ENCODE measurements around the gene SCNM1. TPM values are rescaled to one million over a fixed set of nuclear protein-coding genes. Genes with fewer than 3 reads are reported as not detected.
"Not testable (repeated sequence)": the region's sequence is repeated elsewhere in the genome, so short reads cannot be mapped to it uniquely, and the experiment has no call there.

The SCNM1 gene
- polyA plus RNA-seq, 10 donors, result 30.1 to 41.2 (median 37.1) TPM

DNA sequence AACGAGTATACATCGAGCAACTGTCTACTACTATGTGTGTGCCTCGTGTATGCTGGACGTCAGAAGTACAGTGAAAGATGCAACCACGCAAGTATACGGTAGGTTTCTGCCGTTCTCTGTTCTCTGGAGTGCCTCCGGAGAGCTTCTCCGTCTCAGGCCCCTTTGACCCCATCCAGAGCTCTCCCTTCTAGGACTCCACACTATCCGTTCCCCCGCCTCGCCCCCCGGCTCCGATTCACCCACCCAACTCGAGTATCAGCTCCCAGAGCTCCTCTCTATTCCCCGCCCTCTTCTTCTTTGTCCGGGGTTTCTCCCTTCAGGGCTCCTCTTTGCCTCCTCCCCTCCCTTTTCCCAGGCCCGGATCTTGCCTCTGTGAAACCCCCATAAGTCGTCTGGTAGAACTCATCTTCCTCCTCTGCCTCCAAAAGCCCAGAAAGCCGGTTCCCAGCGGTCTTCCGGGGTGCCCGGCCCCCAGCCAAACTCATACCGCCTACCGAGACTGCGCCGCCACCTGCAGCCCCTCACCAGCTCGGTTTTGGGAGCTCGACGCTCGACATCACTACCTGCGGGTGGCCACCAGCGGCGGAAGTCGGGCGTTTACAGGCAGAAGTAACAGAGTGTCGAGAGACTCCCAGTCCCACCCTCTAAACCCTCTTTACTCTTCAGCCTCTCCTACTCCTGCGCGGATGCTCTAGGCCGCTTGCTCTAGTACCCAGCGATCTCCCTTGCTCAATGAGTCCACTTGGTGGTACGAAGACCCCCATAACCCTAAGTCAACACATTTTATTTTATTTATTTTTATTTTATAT is 23.9 kb downstream of the SCNM1 start, which contains the start of gene VPS72:
Gene VPS72 (minus strand): TSS at position 561 of the 809 bp plus-strand sequence. CDS start 76 bp downstream, at position 485.
- DNase-seq, result peak; percentile 88 to 96 (median 89)

DNA sequence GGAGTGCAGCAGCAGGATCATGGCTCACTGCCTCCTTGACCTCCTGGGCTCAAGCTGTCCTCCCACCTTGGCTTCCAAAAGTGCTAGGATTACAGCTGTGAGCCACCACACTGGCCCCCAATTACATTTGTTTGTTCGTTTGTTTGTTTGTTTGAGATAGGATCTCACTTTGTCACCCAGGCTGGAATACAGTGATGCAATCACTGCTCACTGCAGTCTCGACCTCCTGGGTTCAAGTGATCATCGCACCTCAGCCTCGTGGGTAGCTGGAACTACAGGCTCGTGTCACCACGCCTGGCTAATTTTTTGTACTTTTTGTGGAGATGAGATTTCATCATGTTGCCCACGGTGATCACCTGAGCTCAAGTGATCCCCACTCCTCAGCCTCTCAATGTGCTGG is 26.1 kb downstream of the SCNM1 start:
- DNase-seq, result no peak

DNA sequence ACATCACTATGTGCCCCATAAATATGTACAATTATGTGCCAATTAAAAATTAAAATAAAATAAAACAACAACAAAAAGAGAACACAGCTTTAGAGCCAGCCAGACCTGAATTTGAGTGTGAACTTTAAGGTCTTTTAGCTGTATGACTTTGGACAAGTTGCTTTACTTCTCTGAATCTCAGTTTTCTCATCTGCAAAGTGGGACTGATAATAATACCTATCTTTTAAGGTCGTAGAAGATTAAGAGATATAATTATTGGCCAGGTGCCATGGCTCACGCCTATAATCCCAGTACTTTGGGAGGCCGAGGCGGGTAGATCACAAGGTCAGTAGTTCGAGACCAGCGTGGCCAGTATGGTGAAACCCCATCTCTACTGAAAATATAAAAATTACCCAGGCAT is 27.4 kb downstream of the SCNM1 start:
- DNase-seq, result no peak

DNA sequence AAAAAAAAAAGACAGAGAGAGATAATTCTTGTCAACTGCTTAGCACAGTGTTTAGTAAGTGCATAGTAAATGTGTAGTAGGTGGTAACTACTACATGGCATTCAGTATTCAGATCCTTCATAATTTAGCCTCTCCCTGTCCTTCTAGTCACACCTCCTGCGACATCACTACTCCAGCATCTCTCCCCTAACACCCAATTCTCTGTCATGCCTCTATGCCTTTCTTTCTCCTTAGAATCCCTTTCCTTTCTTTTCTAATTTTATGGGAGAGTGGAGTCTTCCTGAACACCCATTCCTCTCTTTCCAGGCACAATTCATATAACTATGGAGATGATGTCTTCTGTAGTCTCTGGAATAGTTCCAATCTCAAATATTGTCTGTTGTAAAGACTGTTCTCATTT is 27.9 kb downstream of the SCNM1 start:
- no peak for DNase-seq

DNA sequence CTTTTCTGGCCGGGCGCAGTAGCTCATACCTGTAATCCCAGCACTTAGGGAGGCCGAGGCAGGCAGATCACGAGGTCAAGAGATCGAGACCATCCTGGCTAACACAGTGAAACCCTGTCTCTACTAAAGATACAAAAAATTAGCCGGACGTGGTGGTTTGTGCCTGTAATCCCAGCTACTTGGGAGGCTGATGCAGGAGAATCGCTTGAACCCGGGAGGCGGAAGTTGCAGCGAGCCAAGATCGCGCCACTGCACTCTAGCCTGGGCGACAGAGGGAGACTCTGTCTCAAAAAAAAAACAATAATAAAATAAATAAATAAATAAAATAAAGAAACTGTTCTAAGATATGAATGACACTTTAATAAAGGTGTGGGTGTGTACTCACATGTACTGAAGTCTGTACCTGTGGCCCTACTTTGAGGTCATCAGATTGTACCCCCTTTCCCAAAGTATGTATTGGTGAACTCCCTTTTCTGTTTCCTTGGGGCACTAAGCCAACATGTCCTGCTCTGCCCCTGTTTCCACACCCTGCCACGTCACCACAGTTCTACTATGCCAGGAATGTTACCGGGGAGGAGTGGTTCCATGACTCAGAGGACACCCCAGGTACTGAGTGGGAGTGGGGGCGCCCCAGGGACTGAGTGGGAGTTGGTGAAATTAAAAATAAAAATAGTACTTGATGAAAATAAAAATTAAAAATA is 29.1 kb downstream of the SCNM1 start:
- peak in 2 of 3 donors; percentile 26 to 66 for DNase-seq

DNA sequence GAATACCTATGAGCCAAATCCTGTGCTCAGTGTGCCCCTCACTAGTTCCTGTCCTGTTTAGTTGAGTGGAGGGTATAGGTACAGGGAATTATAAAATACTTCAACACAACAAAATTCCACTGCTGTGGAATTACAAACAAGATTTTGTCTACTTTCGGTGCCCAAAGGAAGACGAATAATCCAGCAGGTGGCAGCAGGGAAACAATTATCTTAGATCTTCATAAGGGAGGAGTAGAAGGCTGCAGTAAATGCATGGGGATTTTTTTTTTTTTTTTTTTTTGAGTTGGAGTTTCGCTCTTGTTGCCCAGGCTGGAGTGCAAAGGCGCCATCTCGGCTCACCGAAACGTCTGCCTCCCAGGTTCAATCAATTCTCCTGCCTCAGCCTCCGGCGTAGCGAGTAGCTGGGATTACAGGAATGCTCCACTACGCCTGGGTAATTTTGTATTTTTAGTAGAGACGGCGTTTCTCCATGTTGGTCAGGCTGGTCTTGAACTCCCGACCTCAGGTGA is 30.4 kb downstream of the SCNM1 start:
- peak; percentile 82 to 90 (median 84) for DNase-seq

DNA sequence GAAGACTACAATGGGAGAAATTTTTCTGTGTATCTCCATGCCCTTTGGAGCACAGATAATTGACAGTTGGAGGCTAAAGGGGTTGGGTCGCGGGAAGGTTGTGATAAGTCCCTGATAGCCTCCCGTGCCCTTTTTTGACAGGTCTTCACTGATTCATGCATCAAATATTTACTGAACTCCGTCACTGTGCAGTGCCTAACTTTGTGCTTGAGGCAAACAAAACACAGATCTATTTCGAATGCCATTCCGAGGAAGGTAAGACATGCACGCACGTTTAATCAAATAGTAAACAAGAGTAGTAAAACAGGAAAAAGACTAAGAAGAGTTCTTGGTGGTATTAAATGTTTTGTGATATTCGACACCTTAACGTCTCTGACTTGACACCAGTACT is 31.9 kb downstream of the SCNM1 start:
- no peak for DNase-seq

DNA sequence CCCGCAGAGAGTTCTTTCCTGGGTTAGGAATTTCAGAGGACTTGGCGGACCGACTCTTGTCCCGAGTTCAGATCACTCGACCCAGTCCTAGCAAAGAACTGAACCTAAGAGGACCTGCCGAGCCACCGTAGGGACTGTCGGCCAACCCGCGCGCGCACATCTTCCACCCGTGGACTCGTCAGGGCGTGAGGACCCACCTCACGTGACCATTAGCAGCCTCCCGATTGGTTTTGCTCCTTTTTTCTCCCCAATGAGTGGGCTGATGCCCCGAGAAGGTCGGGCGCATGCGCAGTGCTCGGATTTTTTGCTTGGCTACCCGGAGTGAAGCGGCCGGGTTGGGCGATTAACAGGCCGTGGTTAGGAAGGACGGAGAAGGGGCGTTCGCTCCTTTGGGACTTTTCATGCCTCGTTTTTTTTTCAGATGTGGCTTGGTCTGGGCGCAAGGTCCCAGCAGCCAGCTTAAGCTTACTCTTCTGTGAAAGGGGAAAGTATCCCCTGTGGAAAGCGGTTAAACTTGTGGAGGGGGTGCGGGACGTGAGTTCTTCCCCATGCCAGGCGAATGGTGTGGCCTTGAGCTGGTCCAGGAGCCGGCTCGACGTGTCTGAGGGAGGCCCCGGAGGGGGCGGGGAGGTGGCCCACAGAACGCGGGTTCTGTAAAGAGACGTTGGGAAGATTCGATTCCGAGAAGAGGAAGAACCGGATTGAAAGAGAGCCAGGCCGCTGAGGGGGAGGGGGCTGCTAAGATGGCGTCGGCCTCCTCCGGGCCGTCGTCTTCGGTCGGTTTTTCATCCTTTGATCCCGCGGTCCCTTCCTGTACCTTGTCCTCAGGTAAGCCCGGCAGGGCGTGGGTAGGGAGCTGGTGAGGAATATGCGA is 32.5 kb downstream of the SCNM1 start, which contains the start of gene PIP5K1A:
Gene PIP5K1A (plus strand): TSS at position 299 of the 874 bp plus-strand sequence. CDS start 445 bp downstream, at position 744.
- peak; percentile 98 to 99 (median 98) for DNase-seq

DNA sequence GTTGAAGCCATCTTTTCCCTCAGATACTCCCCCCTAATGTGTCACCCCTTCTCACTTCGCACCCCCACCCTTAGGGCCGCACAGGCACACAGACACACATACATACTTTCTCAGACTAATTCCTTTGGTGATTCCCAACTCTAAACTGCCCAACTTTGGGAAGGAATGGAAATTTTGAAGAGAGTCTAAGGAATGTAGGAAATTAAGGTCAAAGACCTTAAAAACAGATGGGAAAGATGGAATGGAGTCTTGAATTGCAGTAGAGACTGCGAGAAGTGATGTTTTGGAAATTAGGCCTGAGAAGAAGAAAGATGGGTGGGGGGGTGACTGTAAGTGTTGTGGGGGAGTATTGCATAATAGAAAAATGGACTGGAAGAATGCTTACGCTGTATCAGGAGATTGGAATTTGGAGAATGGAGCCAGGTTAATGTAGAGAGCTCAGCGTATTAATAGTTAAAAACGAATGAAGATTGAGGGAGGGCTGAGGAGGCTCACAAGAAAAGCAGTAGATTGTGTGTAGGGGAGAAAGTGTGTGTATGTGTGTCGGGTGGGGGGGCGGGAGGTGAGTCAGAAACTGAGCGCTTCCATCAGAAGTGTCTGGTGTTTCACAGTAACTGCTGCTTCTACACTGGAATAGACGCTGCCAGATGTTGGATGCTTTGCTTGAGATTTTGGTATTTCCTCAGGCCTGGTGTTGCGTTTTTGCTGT is 34.1 kb downstream of the SCNM1 start:
- DNase-seq, result peak; percentile 21 to 88 (median 50)

DNA sequence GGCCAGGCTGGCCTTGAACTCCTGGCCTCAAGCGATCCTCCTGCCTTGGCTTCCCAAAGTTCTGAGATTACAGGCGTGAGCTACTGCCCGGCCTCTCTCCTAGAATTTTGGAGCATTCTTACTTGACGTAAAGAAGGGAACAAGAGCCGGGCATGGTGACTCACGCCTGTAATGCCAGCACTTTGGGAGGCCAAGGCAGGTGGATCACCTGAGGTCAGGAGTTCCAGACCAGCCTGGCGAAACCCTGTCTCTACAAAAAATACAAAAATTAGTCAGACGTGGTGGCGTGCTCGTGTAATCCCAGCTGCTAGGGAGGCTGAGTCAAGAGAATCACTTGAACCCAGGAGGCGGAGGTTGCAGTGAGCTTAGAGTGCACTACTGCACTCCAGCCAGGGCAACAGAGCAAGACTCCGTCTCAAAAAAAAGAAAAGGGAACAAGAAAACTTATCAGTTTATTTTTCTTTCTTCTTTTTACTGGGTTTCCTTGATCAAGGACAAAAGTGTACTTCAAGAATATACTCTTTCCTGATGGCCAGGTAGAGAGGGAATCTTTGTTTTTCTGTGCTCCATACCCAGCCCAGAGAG is 39.5 kb downstream of the SCNM1 start:
- DNase-seq, result not testable (repeated sequence)

DNA sequence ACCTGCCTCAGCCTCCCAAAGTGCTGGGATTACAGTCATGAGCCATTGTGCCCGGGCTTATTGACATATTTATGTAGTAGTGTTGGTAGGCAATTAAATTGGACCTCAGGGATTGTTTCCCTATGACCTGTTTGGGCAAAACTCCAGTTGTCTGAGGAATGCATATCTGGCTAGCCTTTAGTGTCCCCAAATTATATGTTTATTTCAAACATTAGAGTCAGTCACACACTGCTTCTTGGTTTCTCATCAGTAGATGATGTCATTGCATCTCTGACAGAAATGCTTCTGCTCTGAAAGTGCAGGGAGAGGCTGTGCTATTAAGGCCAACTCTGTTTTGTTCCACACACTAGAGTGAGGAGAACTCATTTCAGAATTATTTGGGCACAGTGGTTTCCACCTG is 44.9 kb downstream of the SCNM1 start:
- DNase-seq, result no peak

DNA sequence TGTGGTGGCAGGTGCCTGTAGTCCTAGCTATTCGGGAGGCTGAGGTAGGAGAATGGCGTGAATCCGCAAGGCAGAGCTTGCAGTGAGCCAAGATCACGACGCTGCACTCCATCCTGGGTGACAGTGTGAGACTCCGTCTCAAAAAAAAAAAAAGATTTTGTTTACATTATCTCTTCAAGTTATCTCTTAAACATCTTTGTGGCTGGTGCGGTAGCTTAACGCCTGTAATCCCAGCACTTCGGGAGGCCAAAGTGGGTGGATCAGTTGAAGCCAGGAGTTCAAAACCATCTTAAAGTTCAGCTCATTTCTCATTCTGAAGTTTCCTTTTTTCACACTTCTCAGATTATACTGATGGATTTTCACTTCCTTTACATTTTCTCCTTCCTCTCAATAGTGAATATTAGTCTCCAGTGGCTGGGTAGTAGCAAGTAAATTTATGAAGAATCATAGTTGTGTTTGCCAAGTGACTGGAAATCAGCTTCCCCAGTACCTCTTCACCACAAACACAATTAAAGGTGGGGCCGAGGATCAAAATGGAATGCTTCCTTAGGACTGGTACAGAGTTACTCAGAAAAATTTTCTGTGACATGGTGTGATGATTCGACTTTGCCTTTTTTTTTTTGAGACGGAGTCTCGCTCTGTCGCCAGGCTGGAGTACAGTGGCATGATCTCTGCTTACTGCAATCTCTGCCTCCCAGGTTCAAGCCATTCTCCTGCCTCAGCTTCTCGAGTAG is 46.2 kb downstream of the SCNM1 start:
- DNase-seq, result no peak

DNA sequence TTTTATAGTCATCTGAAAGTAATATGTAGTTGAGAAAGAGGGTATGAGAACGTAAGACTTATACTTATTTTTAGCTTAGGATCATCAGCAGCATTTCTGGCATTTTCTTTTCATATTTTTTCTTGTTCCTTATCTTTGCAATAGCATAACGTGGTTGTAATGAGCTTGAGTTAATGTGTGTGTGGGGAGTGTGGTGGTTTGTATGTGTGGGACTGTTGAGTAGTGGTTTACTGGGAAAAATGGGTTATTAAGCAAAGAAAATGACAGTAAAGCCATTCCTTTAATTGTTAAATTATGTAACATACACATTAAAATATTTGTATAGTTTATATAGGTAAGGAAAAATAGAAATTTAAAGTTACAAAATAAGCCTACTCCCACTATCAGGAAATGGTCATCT is 47.6 kb downstream of the SCNM1 start:
- DNase-seq, result no peak

Other genes starting within 250 kb of the SCNM1 start
- 10 to 100 TPM; 25.0 to 54.8 (median 36.6) TPM for gene SETDB1, start 239.8 kb upstream of the SCNM1 start, polyA plus RNA-seq (ENCODE audit: insufficient read length in 10 of 10)
- gene CERS2, start 191.3 kb upstream of the SCNM1 start, polyA plus RNA-seq (ENCODE audit: insufficient read length in 10 of 10), result 100 to 1,000 TPM in 1 of 10 donors, 10 to 100 TPM in 9; 74.1 to 107 (median 77.6) TPM
- gene ANXA9, start 183.9 kb upstream of the SCNM1 start, polyA plus RNA-seq (ENCODE audit: insufficient read length in 10 of 10), result 1 to 10 TPM; 2.3 to 4.5 (median 2.5) TPM
- gene MINDY1, start 159.2 kb upstream of the SCNM1 start, polyA plus RNA-seq (ENCODE audit: insufficient read length in 10 of 10), result 10 to 100 TPM; 14.8 to 22.7 (median 17.4) TPM
- 10 to 100 TPM; 22.7 to 30.9 (median 24.4) TPM for gene PRUNE1, start 157.7 kb upstream of the SCNM1 start, polyA plus RNA-seq (ENCODE audit: insufficient read length in 10 of 10)
- gene BNIPL, start 129.6 kb upstream of the SCNM1 start, polyA plus RNA-seq (ENCODE audit: insufficient read length in 10 of 10), result 1 to 10 TPM in 2 of 10 donors, under 1 TPM in 8; 0.23 to 5.2 (median 0.83) TPM
- gene C1orf56, start 118.4 kb upstream of the SCNM1 start, polyA plus RNA-seq (ENCODE audit: insufficient read length in 10 of 10), result 1 to 10 TPM; 3.5 to 7.3 (median 5.4) TPM
- 10 to 100 TPM; 40.2 to 68.1 (median 57.5) TPM for gene CDC42SE1, start 106.5 kb upstream of the SCNM1 start, polyA plus RNA-seq (ENCODE audit: insufficient read length in 10 of 10)
- 10 to 100 TPM in 9 of 10 donors, 1 to 10 TPM in 1; 9.6 to 19.4 (median 14.1) TPM for gene MLLT11, start 105.7 kb upstream of the SCNM1 start, polyA plus RNA-seq (ENCODE audit: insufficient read length in 10 of 10)
- 1 to 10 TPM; 3.6 to 7.4 (median 5.7) TPM for gene GABPB2, start 95.4 kb upstream of the SCNM1 start, polyA plus RNA-seq (ENCODE audit: insufficient read length in 10 of 10)
- gene SEMA6C, start 19.5 kb upstream of the SCNM1 start, polyA plus RNA-seq (ENCODE audit: insufficient read length in 10 of 10), result 100 to 1,000 TPM in 1 of 10 donors, 10 to 100 TPM in 9; 49.3 to 113 (median 78.5) TPM
- gene TNFAIP8L2, start 9.5 kb upstream of the SCNM1 start, polyA plus RNA-seq (ENCODE audit: insufficient read length in 10 of 10), result 1 to 10 TPM; 1.3 to 2.7 (median 2.2) TPM
- 10 to 100 TPM in 7 of 10 donors, 1 to 10 TPM in 3; 8.8 to 13.2 (median 11.1) TPM for gene LYSMD1, start 242 bp upstream of the SCNM1 start, polyA plus RNA-seq (ENCODE audit: insufficient read length in 10 of 10)
- gene TMOD4, start 9.8 kb downstream of the SCNM1 start, polyA plus RNA-seq (ENCODE audit: insufficient read length in 10 of 10), result 10 to 100 TPM in 9 of 10 donors, 1 to 10 TPM in 1; 8.0 to 53.2 (median 26.8) TPM
- 10 to 100 TPM; 40.9 to 53.7 (median 45.4) TPM for gene VPS72, start 24.1 kb downstream of the SCNM1 start, polyA plus RNA-seq (ENCODE audit: insufficient read length in 10 of 10)
- gene PIP5K1A, start 32.4 kb downstream of the SCNM1 start, polyA plus RNA-seq (ENCODE audit: insufficient read length in 10 of 10), result 10 to 100 TPM; 31.2 to 50.0 (median 40.4) TPM
- 100 to 1,000 TPM; 105 to 122 (median 112) TPM for gene PSMD4, start 88.6 kb downstream of the SCNM1 start, polyA plus RNA-seq (ENCODE audit: insufficient read length in 10 of 10)
- gene ZNF687, start 116.2 kb downstream of the SCNM1 start, polyA plus RNA-seq (ENCODE audit: insufficient read length in 10 of 10), result 10 to 100 TPM in 9 of 10 donors, 1 to 10 TPM in 1; 9.3 to 12.6 (median 11.6) TPM
- 10 to 100 TPM; 37.4 to 57.5 (median 46.2) TPM for gene PI4KB, start 161.3 kb downstream of the SCNM1 start, polyA plus RNA-seq (ENCODE audit: insufficient read length in 10 of 10)
- 10 to 100 TPM; 18.7 to 28.0 (median 24.6) TPM for gene RFX5, start 181.1 kb downstream of the SCNM1 start, polyA plus RNA-seq (ENCODE audit: insufficient read length in 10 of 10)
- gene SELENBP1, start 206.6 kb downstream of the SCNM1 start, polyA plus RNA-seq (ENCODE audit: insufficient read length in 10 of 10), result 10 to 100 TPM; 23.7 to 49.4 (median 34.3) TPM
- 100 to 1,000 TPM; 141 to 200 (median 162) TPM for gene PSMB4, start 233.4 kb downstream of the SCNM1 start, polyA plus RNA-seq (ENCODE audit: insufficient read length in 10 of 10)

All from muscle of back (tissue), 11 donors.